ENCODE results near the gene C20orf204.

Gene C20orf204

DNA sequence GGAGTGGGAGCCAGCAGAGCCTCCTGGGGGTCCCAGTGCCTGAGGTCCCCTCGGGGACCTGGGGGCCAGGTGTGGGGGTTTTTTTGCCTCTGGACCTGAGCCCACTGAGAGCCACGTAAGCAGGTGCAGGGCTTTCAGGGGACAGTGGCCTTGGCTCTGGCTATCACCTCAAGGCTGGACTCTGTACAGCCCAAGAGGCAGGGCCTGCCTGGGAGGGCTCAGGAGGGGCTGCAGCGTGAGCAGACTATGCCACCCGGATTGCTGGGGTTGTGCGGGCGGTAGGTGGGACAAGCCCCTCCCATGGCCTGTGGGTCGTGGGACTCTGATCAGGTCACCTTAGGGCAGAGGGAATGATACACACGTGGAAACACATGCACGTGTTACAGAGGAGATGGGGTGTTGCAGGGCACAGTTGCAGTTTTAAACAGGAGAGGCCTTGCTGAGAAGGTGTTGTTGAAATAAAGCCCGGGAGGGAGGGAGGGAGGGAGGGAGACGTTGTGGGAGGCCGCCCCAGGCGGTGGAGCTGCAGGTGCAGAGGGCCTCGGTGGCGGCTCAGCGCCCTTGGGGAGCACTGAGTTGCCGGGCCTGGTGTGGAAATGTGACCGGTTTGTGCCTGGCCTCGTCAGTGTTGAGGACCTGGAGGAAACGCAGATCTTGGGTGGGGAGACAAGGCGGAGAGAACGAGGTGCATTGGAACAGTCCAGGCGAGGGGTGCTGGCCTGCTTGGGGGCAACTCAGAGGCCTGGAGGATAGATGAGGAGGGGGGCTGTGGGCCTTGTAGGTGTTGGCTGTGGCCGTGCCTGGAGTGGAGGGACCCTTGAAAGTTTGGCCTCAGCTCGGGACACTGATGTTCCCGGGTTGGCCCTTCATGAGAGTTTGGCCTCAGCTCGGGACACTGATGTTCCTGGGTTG, 29.3 kb downstream of the C20orf204 start:
- Histone ChIP-seq H3K4me3 (ENCODE audit: low read length in 2 of 2) (no peak overlapping the region), H2BK120ac (ENCODE audit: low read depth, low read length) (no peak overlapping the region), H3K27me3 (ENCODE audit: control insufficient read depth in 3 of 3, insufficient read depth in 3 of 3, low read depth in 1 of 3, low read length in 3 of 3) (no peaks in the 10 kb centered on the region), H3K23ac (ENCODE audit: low read depth, low read length, poor library complexity) (peak overlapping the region; percentile 34), H3K4me2 (ENCODE audit: insufficient read depth, low read length, poor library complexity, severe bottlenecking) (no peak overlapping the region), H2BK5ac (ENCODE audit: low read length) (no peak overlapping the region), H3K14ac (ENCODE audit: low read length) (no peak overlapping the region), H2BK12ac (ENCODE audit: low read length) (no peak overlapping the region), H3K27ac (replicated peaks; ENCODE audit: low read length) (no peak overlapping the region), H3K4me1 (ENCODE audit: control insufficient read depth in 2 of 2, insufficient read depth in 1 of 2, low read depth in 1 of 2, low read length in 2 of 2) (peaks cover 17 to 22% of the 10 kb centered on the region in 2 donors), H3K36me3 (replicated peaks in 1 of 2; ENCODE audit: control insufficient read depth in 2 of 2, insufficient read depth in 2 of 2, low read length in 2 of 2) (peaks cover 5 to 6% of the 10 kb centered on the region in 2 donors), H2BK15ac (ENCODE audit: low read length) (no peak overlapping the region), H4K8ac (ENCODE audit: low read depth, low read length) (no peak overlapping the region), H4K91ac (ENCODE audit: low read depth, low read length, poor library complexity) (no peak overlapping the region), H3K18ac (ENCODE audit: low read length) (no peak overlapping the region), H3K4ac (ENCODE audit: low read length) (no peak overlapping the region), H3K9me3 (replicated peaks in 1 of 2; ENCODE audit: control insufficient read depth in 2 of 2, insufficient read depth in 1 of 2, low read depth in 1 of 2, low read length in 2 of 2) (no peaks in the 10 kb centered on the region), H2AK5ac (ENCODE audit: low read depth, low read length) (peak overlapping the region; percentile 10), H3K79me1 (ENCODE audit: low read depth, low read length) (peaks cover 9% of the 10 kb centered on the region), H2AFZ (ENCODE audit: low read length) (no peak overlapping the region), H3K9ac (ENCODE audit: low read depth, low read length, poor library complexity) (no peak overlapping the region)
- DNase-seq (ENCODE audit: low spot score): no peak
- WGBS, 2 donors (ENCODE audit: extremely low coverage in 2 of 2, insufficient read length in 2 of 2, insufficient replicate concordance in 1 of 2): no CpG with 5 or more reads among the region's 27 CpGs

DNA sequence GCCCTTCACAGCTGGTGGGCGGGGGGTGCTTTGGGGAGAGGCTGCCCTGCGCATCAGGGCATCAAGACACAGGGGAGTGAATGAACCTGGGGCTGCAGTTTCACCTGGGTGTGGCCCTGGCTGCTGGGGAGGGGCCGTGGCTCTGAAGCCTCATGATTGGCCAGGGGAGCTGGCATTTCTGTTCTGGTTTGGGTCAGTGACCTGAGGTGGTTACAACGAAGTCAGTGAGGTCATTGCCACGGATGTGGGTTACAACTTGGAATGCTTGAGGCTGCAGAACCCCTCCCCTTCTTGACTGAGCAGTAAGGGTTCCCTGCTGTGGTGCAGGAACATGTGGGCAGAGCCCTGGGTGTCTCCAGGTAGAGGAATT, 30.0 kb downstream of the C20orf204 start:
- peaks cover 9% of the 10 kb centered on the region for H3K79me1 ChIP-seq (ENCODE audit: low read depth, low read length)
- DNase-seq (ENCODE audit: low spot score): no peak
- no peak overlapping the region for H3K4me2 ChIP-seq (ENCODE audit: insufficient read depth, low read length, poor library complexity, severe bottlenecking)
- no peak overlapping the region for H3K18ac ChIP-seq (ENCODE audit: low read length)
- no peak overlapping the region for H3K14ac ChIP-seq (ENCODE audit: low read length)
- no peak overlapping the region for H4K8ac ChIP-seq (ENCODE audit: low read depth, low read length)
- no peak overlapping the region for H2BK12ac ChIP-seq (ENCODE audit: low read length)
- no peak overlapping the region for H4K91ac ChIP-seq (ENCODE audit: low read depth, low read length, poor library complexity)
- peak overlapping the region; percentile 34 for H3K23ac ChIP-seq (ENCODE audit: low read depth, low read length, poor library complexity)
- H3K9me3 ChIP-seq (replicated peaks in 1 of 2; ENCODE audit: control insufficient read depth in 2 of 2, insufficient read depth in 1 of 2, low read depth in 1 of 2, low read length in 2 of 2): no peaks in the 10 kb centered on the region
- peaks cover 17 to 22% of the 10 kb centered on the region in 2 donors for H3K4me1 ChIP-seq (ENCODE audit: control insufficient read depth in 2 of 2, insufficient read depth in 1 of 2, low read depth in 1 of 2, low read length in 2 of 2)
- peaks cover 6 to 9% of the 10 kb centered on the region in 2 donors for H3K36me3 ChIP-seq (replicated peaks in 1 of 2; ENCODE audit: control insufficient read depth in 2 of 2, insufficient read depth in 2 of 2, low read length in 2 of 2)
- H3K27ac ChIP-seq (replicated peaks; ENCODE audit: low read length): no peak overlapping the region
- H3K4ac ChIP-seq (ENCODE audit: low read length): no peak overlapping the region
- no peak overlapping the region for H3K4me3 ChIP-seq (ENCODE audit: low read length in 2 of 2)
- peak overlapping the region; percentile 10 for H2AK5ac ChIP-seq (ENCODE audit: low read depth, low read length)
- H3K9ac ChIP-seq (ENCODE audit: low read depth, low read length, poor library complexity): no peak overlapping the region
- WGBS, 2 donors (ENCODE audit: extremely low coverage in 2 of 2, insufficient read length in 2 of 2, insufficient replicate concordance in 1 of 2): no CpG with 5 or more reads among the region's 5 CpGs
- no peaks in the 10 kb centered on the region for H3K27me3 ChIP-seq (ENCODE audit: control insufficient read depth in 3 of 3, insufficient read depth in 3 of 3, low read depth in 1 of 3, low read length in 3 of 3)
- no peak overlapping the region for H2BK5ac ChIP-seq (ENCODE audit: low read length)
- H2AFZ ChIP-seq (ENCODE audit: low read length): no peak overlapping the region
- H2BK15ac ChIP-seq (ENCODE audit: low read length): no peak overlapping the region
- H2BK120ac ChIP-seq (ENCODE audit: low read depth, low read length): no peak overlapping the region

DNA sequence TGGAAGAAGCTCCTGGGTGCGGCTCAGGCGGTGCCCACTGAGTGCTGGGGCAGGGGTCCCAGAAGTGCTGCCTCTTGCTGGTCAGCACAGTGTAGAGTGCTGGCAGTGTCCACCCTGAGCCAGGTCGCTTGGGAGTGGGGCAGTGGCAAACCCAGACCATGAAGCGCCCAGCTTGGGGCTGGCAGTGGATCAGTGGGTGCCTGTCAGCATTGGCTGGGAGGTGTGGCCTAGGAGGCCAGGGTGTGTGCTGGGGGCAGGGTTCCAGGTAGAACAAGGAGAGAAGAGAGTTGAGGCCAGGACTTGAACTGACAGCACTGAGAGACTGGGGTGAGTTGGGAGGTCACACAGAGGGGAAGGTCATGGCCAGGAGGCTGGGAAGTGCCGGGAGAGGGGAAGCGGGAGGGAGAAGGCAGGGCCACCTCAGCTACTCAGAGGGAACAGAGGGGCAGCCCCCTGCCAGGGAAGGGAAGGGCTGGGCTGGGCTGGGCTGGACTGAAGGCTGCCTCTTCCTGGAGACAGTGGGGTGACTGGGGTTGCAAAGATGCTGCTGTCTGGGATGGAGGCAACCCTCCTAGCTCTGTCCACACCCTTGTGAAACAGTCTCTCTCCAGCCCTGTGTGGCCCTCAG, 31.1 kb downstream of the C20orf204 start:
- Histone ChIP-seq H3K4ac (ENCODE audit: low read length) (no peak overlapping the region), H3K79me1 (ENCODE audit: low read depth, low read length) (peaks cover 10% of the 10 kb centered on the region), H3K36me3 (replicated peaks in 1 of 2; ENCODE audit: control insufficient read depth in 2 of 2, insufficient read depth in 2 of 2, low read length in 2 of 2) (peaks cover 10 to 17% of the 10 kb centered on the region in 2 donors), H3K9ac (ENCODE audit: low read depth, low read length, poor library complexity) (peak overlapping the region; percentile 9), H3K18ac (ENCODE audit: low read length) (no peak overlapping the region), H3K27me3 (ENCODE audit: control insufficient read depth in 3 of 3, insufficient read depth in 3 of 3, low read depth in 1 of 3, low read length in 3 of 3) (no peaks in the 10 kb centered on the region), H2AK5ac (ENCODE audit: low read depth, low read length) (no peak overlapping the region), H2BK12ac (ENCODE audit: low read length) (peak overlapping the region; percentile 7), H3K9me3 (replicated peaks in 1 of 2; ENCODE audit: control insufficient read depth in 2 of 2, insufficient read depth in 1 of 2, low read depth in 1 of 2, low read length in 2 of 2) (no peaks in the 10 kb centered on the region), H3K4me3 (ENCODE audit: low read length in 2 of 2) (no peak overlapping the region), H3K14ac (ENCODE audit: low read length) (no peak overlapping the region), H3K4me1 (ENCODE audit: control insufficient read depth in 2 of 2, insufficient read depth in 1 of 2, low read depth in 1 of 2, low read length in 2 of 2) (peaks cover 15 to 21% of the 10 kb centered on the region in 2 donors), H3K27ac (replicated peaks; ENCODE audit: low read length) (no peak overlapping the region), H3K23ac (ENCODE audit: low read depth, low read length, poor library complexity) (no peak overlapping the region), H2BK5ac (ENCODE audit: low read length) (no peak overlapping the region), H4K91ac (ENCODE audit: low read depth, low read length, poor library complexity) (no peak overlapping the region), H3K4me2 (ENCODE audit: insufficient read depth, low read length, poor library complexity, severe bottlenecking) (no peak overlapping the region), H2BK15ac (ENCODE audit: low read length) (no peak overlapping the region), H2AFZ (ENCODE audit: low read length) (no peak overlapping the region), H4K8ac (ENCODE audit: low read depth, low read length) (no peak overlapping the region), H2BK120ac (ENCODE audit: low read depth, low read length) (no peak overlapping the region)
- DNase-seq (ENCODE audit: low spot score): no peak
- no CpG with 5 or more reads among the region's 6 CpGs for WGBS, 2 donors (ENCODE audit: extremely low coverage in 2 of 2, insufficient read length in 2 of 2, insufficient replicate concordance in 1 of 2)

DNA sequence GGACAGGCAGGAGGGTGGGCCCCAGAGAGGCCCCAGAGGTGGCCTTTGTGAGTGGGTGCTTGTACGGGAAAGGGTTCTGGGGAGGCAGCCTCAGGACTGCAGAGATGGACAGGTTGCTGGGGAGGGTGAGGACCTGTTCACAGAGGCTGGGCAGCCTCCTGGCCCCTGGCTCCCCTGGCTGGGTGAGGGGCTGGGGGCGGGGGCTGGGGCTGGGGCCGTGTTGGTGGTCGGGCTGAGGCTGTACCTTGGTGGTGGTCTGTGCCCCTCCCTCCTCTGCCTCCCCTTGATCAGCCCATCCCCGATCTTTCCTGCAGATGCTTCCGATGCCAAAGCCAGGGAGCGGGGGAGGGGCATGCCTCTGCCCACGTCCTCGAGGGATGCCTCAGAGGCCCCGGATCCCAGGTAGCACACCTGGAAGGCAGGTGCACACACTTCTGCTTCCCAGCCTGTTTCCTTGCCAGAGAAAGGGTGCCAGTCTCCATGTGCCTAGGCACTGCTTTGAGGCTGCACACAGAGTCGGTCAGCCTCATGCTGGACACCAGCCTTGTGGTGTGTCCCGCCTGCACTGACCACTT, 31.8 kb downstream of the C20orf204 start:
- H3K4me1 ChIP-seq (ENCODE audit: control insufficient read depth in 2 of 2, insufficient read depth in 1 of 2, low read depth in 1 of 2, low read length in 2 of 2): peaks cover 11 to 17% of the 10 kb centered on the region in 2 donors
- no peak overlapping the region for H2BK15ac ChIP-seq (ENCODE audit: low read length)
- WGBS, 2 donors (ENCODE audit: extremely low coverage in 2 of 2, insufficient read length in 2 of 2, insufficient replicate concordance in 1 of 2): no CpG with 5 or more reads among the region's 12 CpGs
- no peaks in the 10 kb centered on the region for H3K9me3 ChIP-seq (replicated peaks in 1 of 2; ENCODE audit: control insufficient read depth in 2 of 2, insufficient read depth in 1 of 2, low read depth in 1 of 2, low read length in 2 of 2)
- no peak overlapping the region for H2AK5ac ChIP-seq (ENCODE audit: low read depth, low read length)
- no peak for DNase-seq (ENCODE audit: low spot score)
- H3K4me3 ChIP-seq (ENCODE audit: low read length in 2 of 2): no peak overlapping the region
- H3K23ac ChIP-seq (ENCODE audit: low read depth, low read length, poor library complexity): peak overlapping the region; percentile 73
- no peak overlapping the region for H3K9ac ChIP-seq (ENCODE audit: low read depth, low read length, poor library complexity)
- no peaks in the 10 kb centered on the region for H3K27me3 ChIP-seq (ENCODE audit: control insufficient read depth in 3 of 3, insufficient read depth in 3 of 3, low read depth in 1 of 3, low read length in 3 of 3)
- no peak overlapping the region for H3K4me2 ChIP-seq (ENCODE audit: insufficient read depth, low read length, poor library complexity, severe bottlenecking)
- H4K91ac ChIP-seq (ENCODE audit: low read depth, low read length, poor library complexity): no peak overlapping the region
- H3K27ac ChIP-seq (replicated peaks; ENCODE audit: low read length): no peak overlapping the region
- H2BK5ac ChIP-seq (ENCODE audit: low read length): no peak overlapping the region
- no peak overlapping the region for H2BK12ac ChIP-seq (ENCODE audit: low read length)
- peaks cover 12% of the 10 kb centered on the region for H3K79me1 ChIP-seq (ENCODE audit: low read depth, low read length)
- H3K4ac ChIP-seq (ENCODE audit: low read length): no peak overlapping the region
- H3K36me3 ChIP-seq (replicated peaks in 1 of 2; ENCODE audit: control insufficient read depth in 2 of 2, insufficient read depth in 2 of 2, low read length in 2 of 2): peaks cover 14 to 20% of the 10 kb centered on the region in 2 donors
- no peak overlapping the region for H3K14ac ChIP-seq (ENCODE audit: low read length)
- no peak overlapping the region for H2AFZ ChIP-seq (ENCODE audit: low read length)
- H3K18ac ChIP-seq (ENCODE audit: low read length): peak overlapping the region; percentile 28
- no peak overlapping the region for H4K8ac ChIP-seq (ENCODE audit: low read depth, low read length)
- no peak overlapping the region for H2BK120ac ChIP-seq (ENCODE audit: low read depth, low read length)
